HepG2 (cell line): ENCODE measurements around the gene TMEM63C. TPM values are rescaled to one million over a fixed set of nuclear protein-coding genes. Genes with fewer than 3 reads are reported as not detected.

Experiments used
- ATAC-seq: fragments of 200-7000 bp; cut with Tn5 transposase; 3 replicates; pipeline ENCODE4 v1.9.1; 2020; ENCODE audit warnings: mild to moderate bottlenecking, moderate library complexity
- BruUV-seq: library from RNA; stranded (reverse); fragments of 400-500 nt; replicated peaks from 2 replicates; lab custom pipeline; 2021; lab: Mats Ljungman, UMichigan
- CTCF ChIA-PET: fragments of 300-600 bp; formaldehyde crosslinking; extraction: SDS; loops from one replicate; lab custom pipeline; 2021; ENCODE audit warnings: low total read pairs, inconsistent platforms, low intra/inter-chr PET ratio; lab: Yijun Ruan, JAX
- POLR2A ChIA-PET: fragments of 350-600 bp; sonication (Branson Sonifier 250); formaldehyde crosslinking; loops from one replicate; lab custom pipeline; 2020; ENCODE audit warnings: antibody characterized with exemption, inconsistent platforms; lab: Yijun Ruan, JAX
- DNase-seq: peaks from one replicate; pipeline ENCODE4 v3.0.0-alpha.2; 2015; ENCODE audit warnings: low spot score
- FAIRE-seq: peaks from 3 replicates; lab custom pipeline; 2011; peaks lifted over from hg19 to GRCh38; lab: Jason Lieb, UNC
- H2AFZ ChIP-seq: one replicate; pipeline ENCODE4 v1.6.1; 2011; ENCODE audit warnings: low read length, inconsistent platforms
- H3K27ac ChIP-seq: fragments of 300-600 bp; 3 replicates; pipeline ENCODE4 v1.8.0; 2011; ENCODE audit warnings: mixed run types, mild to moderate bottlenecking, mixed read lengths, low read length, inconsistent platforms; ENCODE audit not compliant: insufficient read depth; ENCODE audit errors: extremely low read length
- H3K27me3 ChIP-seq, 2 experiments: fragments of 200-600 bp in 1 of 2; 2 replicates in 1 of 2; 3 replicates in 1 of 2; pipeline versions ENCODE4 v1.6.0 to v1.8.0; 2011; ENCODE audit warnings: low read length in 2 of 2, mild to moderate bottlenecking in 2 of 2, moderate library complexity in 2 of 2, inconsistent platforms in 1 of 2; ENCODE audit not compliant: insufficient read depth in 2 of 2, control insufficient read depth in 1 of 2
- H3K36me3 ChIP-seq, 2 experiments: fragments of 200-600 bp in 1 of 2; replicated peaks in 1 of 2; 2 replicates in 1 of 2; 3 replicates in 1 of 2; pipeline versions ENCODE4 v1.5.1 to v1.8.0; 2011; ENCODE audit warnings: low read length in 2 of 2, inconsistent platforms in 1 of 2; ENCODE audit not compliant: insufficient read depth in 2 of 2, control insufficient read depth in 1 of 2
- H3K4me1 ChIP-seq: 2 replicates; pipeline ENCODE4 v1.5.1; 2012; ENCODE audit warnings: low read length, inconsistent platforms; ENCODE audit not compliant: insufficient read depth
- H3K4me2 ChIP-seq: 2 replicates; pipeline ENCODE4 v1.6.0; 2011; ENCODE audit warnings: low read depth, low read length, inconsistent platforms
- H3K4me3 ChIP-seq, 3 experiments: fragments of 200-600 bp in 1 of 3; sonication (generic), shearing (Covaris generic) in 1 of 3; replicated peaks in 1 of 3; 2 replicates each; pipeline ENCODE4 v1.5.1; 2011 to 2016; ENCODE audit warnings: low read length in 3 of 3, inconsistent platforms in 2 of 3, low read depth in 2 of 3, mild to moderate bottlenecking in 2 of 3, control low read depth in 1 of 3, mixed read lengths in 1 of 3; ENCODE audit not compliant: insufficient read depth in 1 of 3
- H3K79me2 ChIP-seq: one replicate; pipeline ENCODE4 v1.6.1; 2011; ENCODE audit warnings: low read length, inconsistent platforms; ENCODE audit not compliant: insufficient read depth
- H3K9ac ChIP-seq: 2 replicates; pipeline ENCODE4 v1.6.0; 2011; ENCODE audit warnings: mild to moderate bottlenecking, low read depth, low read length, inconsistent platforms; ENCODE audit not compliant: insufficient read depth
- H3K9me3 ChIP-seq: 2 replicates; pipeline ENCODE4 v1.5.1; 2012; ENCODE audit warnings: mild to moderate bottlenecking, low read length
- H4K20me1 ChIP-seq: 2 replicates; pipeline ENCODE4 v1.6.0; 2011; ENCODE audit warnings: inconsistent platforms, mild to moderate bottlenecking, low read length, moderate library complexity; ENCODE audit not compliant: insufficient read depth
- BORCS8-MEF2B ChIP-seq: sonication (generic); formaldehyde crosslinking; IDR thresholded peaks from 2 replicates; pipeline ENCODE4 v1.8.0; 2022; ENCODE audit warnings: mild to moderate bottlenecking, missing genetic modification reagents
- CHD4 ChIP-seq: fragments of 200-600 bp; sonication (generic); IDR thresholded peaks from 2 replicates; pipeline ENCODE4 v1.7.0; 2017; ENCODE audit warnings: mild to moderate bottlenecking, low read length, borderline replicate concordance
- EHMT2 ChIP-seq: fragments of 200-600 bp; sonication (generic); IDR thresholded peaks from 2 replicates; pipeline ENCODE4 v1.7.0; 2017; ENCODE audit warnings: antibody characterized with exemption, low read depth, low read length, borderline replicate concordance
- ESRRA ChIP-seq: sonication (generic); formaldehyde crosslinking; IDR thresholded peaks from 2 replicates; pipeline ENCODE4 v1.5.1; 2020; ENCODE audit warnings: mild to moderate bottlenecking, low read depth, missing genetic modification reagents
- FOXM1 ChIP-seq: sonication (generic); formaldehyde crosslinking; IDR thresholded peaks from 2 replicates; pipeline ENCODE4 v1.5.0; 2020; ENCODE audit warnings: missing genetic modification reagents
- IRF2 ChIP-seq: IDR thresholded peaks from 2 replicates; pipeline ENCODE4 v1.6.1; 2018; ENCODE audit warnings: missing genetic modification reagents, missing compliant biosample characterization
- JUN ChIP-seq: sonication (generic); formaldehyde crosslinking; IDR thresholded peaks from 2 replicates; pipeline ENCODE4 v1.4.0; 2020; ENCODE audit warnings: mild to moderate bottlenecking, missing genetic modification reagents
- MEF2D ChIP-seq: sonication (generic); formaldehyde crosslinking; IDR thresholded peaks from 2 replicates; pipeline ENCODE4 v1.5.1; 2020; ENCODE audit warnings: mild to moderate bottlenecking, missing genetic modification reagents
- MXD1 ChIP-seq: sonication (generic); formaldehyde crosslinking; IDR thresholded peaks from 2 replicates; pipeline ENCODE4 v1.4.0; 2020; ENCODE audit warnings: mild to moderate bottlenecking, missing genetic modification reagents
- NFIC ChIP-seq: IDR thresholded peaks from 2 replicates; pipeline ENCODE4 v1.6.1; 2012; ENCODE audit warnings: mild to moderate bottlenecking, low read length, inconsistent platforms
- PATZ1 ChIP-seq: sonication (generic); formaldehyde crosslinking; IDR thresholded peaks from 2 replicates; pipeline ENCODE4 v1.4.0; 2020; ENCODE audit warnings: missing genetic modification reagents
- TBX3 ChIP-seq: fragments of 450-650 bp; IDR thresholded peaks from 2 replicates; pipeline ENCODE4 v1.6.1; 2017; ENCODE audit warnings: antibody characterized with exemption, mild to moderate bottlenecking, inconsistent platforms, borderline replicate concordance
- TMF1 ChIP-seq: sonication (generic); formaldehyde crosslinking; IDR thresholded peaks from 2 replicates; pipeline ENCODE4 v1.8.1; 2022; ENCODE audit warnings: low read depth, missing genetic modification reagents
- ZMAT5 ChIP-seq: sonication (generic); formaldehyde crosslinking; IDR thresholded peaks from 2 replicates; pipeline ENCODE4 v1.5.0; 2020; ENCODE audit warnings: mild to moderate bottlenecking, low read depth, missing genetic modification reagents, borderline replicate concordance
- ZNF207 ChIP-seq: fragments of 450-650 bp; IDR thresholded peaks from 2 replicates; pipeline ENCODE4 v1.6.1; 2016; ENCODE audit warnings: antibody characterized with exemption, borderline replicate concordance
- ZNF776 ChIP-seq: sonication (generic); formaldehyde crosslinking; IDR thresholded peaks from 2 replicates; pipeline ENCODE4 v1.4.0; 2020; ENCODE audit warnings: mild to moderate bottlenecking, missing genetic modification reagents
- ZNF784 ChIP-seq: sonication (generic); formaldehyde crosslinking; IDR thresholded peaks from 2 replicates; pipeline ENCODE4 v1.5.1; 2020; ENCODE audit warnings: missing genetic modification reagents, mild to moderate bottlenecking, borderline replicate concordance
- ZNF841 ChIP-seq: sonication (generic); formaldehyde crosslinking; IDR thresholded peaks from 2 replicates; pipeline ENCODE4 v1.8.1; 2023; ENCODE audit warnings: missing genetic modification reagents, borderline replicate concordance
- WGBS: methylation state at CpG from one replicate; pipeline ENCODE4 v1.1.6; 2017; ENCODE audit warnings: low lambda C conversion rate; 5-methylcytosine and 5-hydroxymethylcytosine counted together
- in situ Hi-C: cut with HindIII; loops from 2 replicates; pipeline ENCODE4 v1.10.0; 2017; ENCODE audit warnings: low pct_unique_long_range_greater_than_20kb; ENCODE audit not compliant: extremely low pct_ligation_motif_present
- intact Hi-C: fragments of 100-400 bp; cut with micrococcal nuclease; formaldehyde crosslinking; loops from one replicate; pipeline ENCODE4 v1.10.0; 2022; ENCODE audit not compliant: unreplicated experiment
- polyA plus RNA-seq, 8 experiments: library from polyadenylated mRNA; depleted of rRNA in 3 of 8; stranded (reverse) in 7 of 8; unstranded in 1 of 8; fragments of >200 nt; fragmentation: Illumina TruSeq in 4 of 8; extraction: Trizol in 4 of 8; gene quantifications; 2 replicates each; pipeline versions ENCODE4 v1.2.1 to v1.2.3, GENCODE V29; 2011 to 2016; ENCODE audit warnings: low read depth in 4 of 8, missing spikeins in 1 of 8, mixed read lengths in 1 of 8; ENCODE audit not compliant: insufficient read depth in 1 of 8
- total RNA-seq, 5 experiments: library from RNA; depleted of rRNA; stranded (reverse); fragments of >200 nt; fragmentation: Illumina TruSeq; extraction: Trizol; gene quantifications; 2 replicates each; pipeline ENCODE4 v1.2.3, GENCODE V29; 2016; ENCODE audit warnings: low read depth in 1 of 5

TMEM63C gene
- total and polyA plus RNA-seq, 2 of the 13 experiments (the other 11 are each of a cell fraction or from before 2014, with no cell fraction given): 0.17 to 0.27 TPM

- no TSS peak for BruUV-seq
- Histone ChIP-seq H3K4me2 (no peak overlapping the region), H3K4me1 (no peaks in the 10 kb centered on the region), H3K27me3 (no peaks in the 10 kb centered on the region), H3K36me3 (no peaks in the 10 kb centered on the region), H3K4me3 (no peak overlapping the region), H4K20me1 (no peaks in the 10 kb centered on the region), H3K79me2 (no peaks in the 10 kb centered on the region), H3K27ac (no peak overlapping the region), H3K9me3 (no peaks in the 10 kb centered on the region), H3K9ac (no peak overlapping the region), H2AFZ (no peak overlapping the region)
- intact Hi-C loops (no loop called here), in situ Hi-C loops (no loop called here)
- WGBS: 10% methylated on average over 2 of the region's 3 CpGs
- ATAC-seq (no peak), DNase-seq (no peak), FAIRE-seq (no peak)
- ChIA-PET CTCF (no interaction called here), POLR2A (no interaction called here)
- TF ChIP-seq IRF2 (CRISPR knock-in tag) (no peak), JUN (CRISPR knock-in tag) (no peak), ZNF784 (no peak), ZMAT5 (CRISPR knock-in tag) (no peak), TBX3 (no peak), ZNF776 (CRISPR knock-in tag) (no peak), FOXM1 (CRISPR knock-in tag) (no peak), MEF2D (CRISPR knock-in tag) (no peak), NFIC (no peak), MXD1 (no peak), ZNF207 (no peak), BORCS8-MEF2B (CRISPR knock-in tag) (no peak), EHMT2 (no peak), PATZ1 (CRISPR knock-in tag) (no peak), CHD4 (no peak), TMF1 (CRISPR knock-in tag) (no peak), ZNF841 (CRISPR knock-in tag) (no peak), ESRRA (no peak)
These were observed 50.1 kb downstream of the TMEM63C start for GRCh38 chr14:77231721-77232120.
